ENCODE measurements around the gene MARCKSL1. TPM values are rescaled to one million over a fixed set of nuclear protein-coding genes. Genes with fewer than 3 reads are reported as not detected.
"Not testable (repeated sequence)": the region's sequence is repeated elsewhere in the genome, so short reads cannot be mapped to it uniquely, and the experiment has no call there.

Gene MARCKSL1
- total and polyA plus RNA-seq, 3 donors from 2014 or later = 288 to 326 (median 312) TPM

GRCh38 chr1:32291145-32291707 is 44.8 kb downstream of the MARCKSL1 start:
- Histone ChIP-seq H3K36me3 (ENCODE audit: low read depth, missing control alignments) (no peaks in the 10 kb centered on the region), H3K27me3 (no peaks in the 10 kb centered on the region), H3K9me3 (no peaks in the 10 kb centered on the region), H3K27ac (peak overlapping the region; percentile 89 to 90), H3K4me3 (peak overlapping the region; percentile 96 to 98), H3K4me1 (no peaks in the 10 kb centered on the region)
- intact Hi-C loops (cut with DNase I; ENCODE audit: low total_unique reads) = no loop called here
- 47 to 48% methylated on average over 10 of the region's 10 CpGs for WGBS, 2 donors
- no peak for DNase-seq
- TF ChIP-seq POLR2A (IDR thresholded peaks at IDR 0.05) (no peak), CTCF (IDR thresholded peaks at IDR 0.05) (no peak)

- H3K27me3 ChIP-seq = no peaks in the 10 kb centered on the region
- intact Hi-C loops (cut with DNase I; ENCODE audit: low total_unique reads) = no loop called here
- TF ChIP-seq CTCF (IDR thresholded peaks at IDR 0.05) (no peak), POLR2A (IDR thresholded peaks at IDR 0.05) (no peak)
- H3K27ac ChIP-seq = no peak overlapping the region
- 91 to 98% methylated on average over 7 of the region's 7 CpGs for WGBS, 2 donors
- H3K9me3 ChIP-seq = no peaks in the 10 kb centered on the region
- no peaks in the 10 kb centered on the region for H3K4me1 ChIP-seq
- DNase-seq = no peak
- no peaks in the 10 kb centered on the region for H3K36me3 ChIP-seq (ENCODE audit: low read depth, missing control alignments)
- H3K4me3 ChIP-seq = no peak overlapping the region
Measured at GRCh38 chr1:32289256-32289655, 46.8 kb downstream of the MARCKSL1 start.

- Histone ChIP-seq H3K27ac (no peak overlapping the region), H3K9me3 (no peaks in the 10 kb centered on the region), H3K4me3 (no peak overlapping the region), H3K27me3 (no peaks in the 10 kb centered on the region), H3K36me3 (ENCODE audit: low read depth, missing control alignments) (no peaks in the 10 kb centered on the region), H3K4me1 (no peaks in the 10 kb centered on the region)
- TF ChIP-seq CTCF (IDR thresholded peaks at IDR 0.05) (no peak), POLR2A (IDR thresholded peaks at IDR 0.05) (no peak)
- WGBS, 2 donors = 92 to 94% methylated on average over 4 of the region's 4 CpGs
- intact Hi-C loops (cut with DNase I; ENCODE audit: low total_unique reads) = no loop called here
- no peak for DNase-seq
Measured at GRCh38 chr1:32286763-32287162, 49.3 kb downstream of the MARCKSL1 start.

- no peak for TF ChIP-seq CTCF (IDR thresholded peaks at IDR 0.05)
- no peak for TF ChIP-seq POLR2A (IDR thresholded peaks at IDR 0.05)
Measured at GRCh38 chr1:32285658-32286057, 50.4 kb downstream of the MARCKSL1 start.

GRCh38 chr1:32284777-32285176 is 51.3 kb downstream of the MARCKSL1 start:
- H3K9me3 ChIP-seq; H3K36me3 ChIP-seq (ENCODE audit: low read depth, missing control alignments); H3K27ac ChIP-seq; intact Hi-C loops (cut with DNase I; ENCODE audit: low total_unique reads); DNase-seq; H3K4me1 ChIP-seq; H3K27me3 ChIP-seq; H3K4me3 ChIP-seq: not testable (repeated sequence)
- WGBS, 2 donors = 89 to 90% methylated on average over 8 of the region's 8 CpGs

More at GRCh38 chr1:32285658-32286057, 50.4 kb downstream of the MARCKSL1 start:
- WGBS, 2 donors = 84 to 96% methylated on average over 3 of the region's 3 CpGs
- Histone ChIP-seq H3K27me3 (no peaks in the 10 kb centered on the region), H3K4me1 (no peaks in the 10 kb centered on the region), H3K9me3 (no peaks in the 10 kb centered on the region), H3K27ac (no peak overlapping the region), H3K4me3 (no peak overlapping the region), H3K36me3 (ENCODE audit: low read depth, missing control alignments) (no peaks in the 10 kb centered on the region)
- no peak for DNase-seq
- intact Hi-C loops (cut with DNase I; ENCODE audit: low total_unique reads) = no loop called here

Small RNA genes within 50 kb of the gene (small RNA-seq; reads per million reads assigned to genes)
- 0 reads per million in 2 donors for gene RF00019

Other genes starting within 250 kb of the MARCKSL1 start
- gene KPNA6, start 228.2 kb downstream of the MARCKSL1 start, total RNA-seq = 10 to 100 TPM; 56.5 to 64.6 TPM
- gene KPNA6, start 228.2 kb downstream of the MARCKSL1 start, polyA plus RNA-seq (ENCODE audit: insufficient read depth, low read depth, low replicate concordance) = 107 TPM
- gene TXLNA, start 156.6 kb downstream of the MARCKSL1 start, total RNA-seq = 10 to 100 TPM; 67.6 to 69.2 TPM
- gene TXLNA, start 156.6 kb downstream of the MARCKSL1 start, polyA plus RNA-seq (ENCODE audit: insufficient read depth, low read depth, low replicate concordance) = 52.6 TPM
- gene CCDC28B, start 135.6 kb downstream of the MARCKSL1 start, total RNA-seq = 100 to 1,000 TPM in 1 of 2 donors, 10 to 100 TPM in 1; 67.5 to 105 TPM
- 55.3 TPM for gene CCDC28B, start 135.6 kb downstream of the MARCKSL1 start, polyA plus RNA-seq (ENCODE audit: insufficient read depth, low read depth, low replicate concordance)
- 10 to 100 TPM; 11.9 to 16.3 TPM for gene IQCC, start 130.6 kb downstream of the MARCKSL1 start, total RNA-seq
- 21.6 TPM for gene IQCC, start 130.6 kb downstream of the MARCKSL1 start, polyA plus RNA-seq (ENCODE audit: insufficient read depth, low read depth, low replicate concordance)
- 1 to 10 TPM in 1 of 2 donors, under 1 TPM in 1; 0.81 to 1.7 TPM for gene DCDC2B, start 127.1 kb downstream of the MARCKSL1 start, total RNA-seq
- 2.6 TPM for gene DCDC2B, start 127.1 kb downstream of the MARCKSL1 start, polyA plus RNA-seq (ENCODE audit: insufficient read depth, low read depth, low replicate concordance)
- gene TMEM234, start 113.9 kb downstream of the MARCKSL1 start, total RNA-seq = 10 to 100 TPM; 35.9 to 58.3 TPM
- 31.8 TPM for gene TMEM234, start 113.9 kb downstream of the MARCKSL1 start, polyA plus RNA-seq (ENCODE audit: insufficient read depth, low read depth, low replicate concordance)
- 100 to 1,000 TPM in 1 of 2 donors, 10 to 100 TPM in 1; 97.7 to 140 TPM for gene EIF3I, start 113.8 kb downstream of the MARCKSL1 start, total RNA-seq
- gene EIF3I, start 113.8 kb downstream of the MARCKSL1 start, polyA plus RNA-seq (ENCODE audit: insufficient read depth, low read depth, low replicate concordance) = 140 TPM
- 1 to 10 TPM in 1 of 2 donors, under 1 TPM in 1; 0.99 to 1.6 TPM for gene FAM167B, start 89.0 kb downstream of the MARCKSL1 start, total RNA-seq
- gene FAM167B, start 89.0 kb downstream of the MARCKSL1 start, polyA plus RNA-seq (ENCODE audit: insufficient read depth, low read depth, low replicate concordance) = 1.6 TPM
- gene LCK, start 85.0 kb downstream of the MARCKSL1 start, total RNA-seq = 1 to 10 TPM in 1 of 2 donors, under 1 TPM in 1; 0.79 to 3.2 TPM
- 4.3 TPM for gene LCK, start 85.0 kb downstream of the MARCKSL1 start, polyA plus RNA-seq (ENCODE audit: insufficient read depth, low read depth, low replicate concordance)
- gene HDAC1, start 44.1 kb downstream of the MARCKSL1 start, total RNA-seq = 10 to 100 TPM; 83.1 to 99.2 TPM
- 91.6 TPM for gene HDAC1, start 44.1 kb downstream of the MARCKSL1 start, polyA plus RNA-seq (ENCODE audit: insufficient read depth, low read depth, low replicate concordance)
- gene FAM229A, start 26.3 kb upstream of the MARCKSL1 start, total RNA-seq = 100 to 1,000 TPM; 103 to 194 TPM
- 71.5 TPM for gene FAM229A, start 26.3 kb upstream of the MARCKSL1 start, polyA plus RNA-seq (ENCODE audit: insufficient read depth, low read depth, low replicate concordance)
- 10 to 100 TPM; 25.7 to 72.9 TPM for gene TSSK3, start 26.3 kb upstream of the MARCKSL1 start, total RNA-seq
- gene TSSK3, start 26.3 kb upstream of the MARCKSL1 start, polyA plus RNA-seq (ENCODE audit: insufficient read depth, low read depth, low replicate concordance) = 55.6 TPM
- 100 to 1,000 TPM; 160 to 234 TPM for gene BSDC1, start 58.2 kb upstream of the MARCKSL1 start, total RNA-seq
- 130 TPM for gene BSDC1, start 58.2 kb upstream of the MARCKSL1 start, polyA plus RNA-seq (ENCODE audit: insufficient read depth, low read depth, low replicate concordance)
- under 1 TPM; 0.50 to 0.55 TPM for gene ZBTB8B, start 128.8 kb upstream of the MARCKSL1 start, total RNA-seq
- gene ZBTB8B, start 128.8 kb upstream of the MARCKSL1 start, polyA plus RNA-seq (ENCODE audit: insufficient read depth, low read depth, low replicate concordance) = 0.21 TPM
- gene ZBTB8A, start 203.2 kb upstream of the MARCKSL1 start, total RNA-seq = 10 to 100 TPM in 1 of 2 donors, 1 to 10 TPM in 1; 6.4 to 10.6 TPM
- gene ZBTB8A, start 203.2 kb upstream of the MARCKSL1 start, polyA plus RNA-seq (ENCODE audit: insufficient read depth, low read depth, low replicate concordance) = 5.6 TPM